Activated CD4-positive, alpha-beta T cell treated with anti-CD3 and anti-CD28 coated beads for 48 hours (primary cell): ENCODE results near the gene ZNHIT1.

Source experiments
- DNase-seq: peaks from one replicate; pipeline ENCODE4 v3.0.0-alpha.2; 2020

The ZNHIT1 gene

GRCh38 chr7:101220295-101220694 is 2.3 kb downstream of the ZNHIT1 start:
- no peak for DNase-seq

GRCh38 chr7:101222275-101222830 is 4.4 kb downstream of the ZNHIT1 start:
- no peak for DNase-seq

GRCh38 chr7:101223528-101223927 is 5.6 kb downstream of the ZNHIT1 start:
- DNase-seq = no peak

GRCh38 chr7:101225650-101226049 is 7.7 kb downstream of the ZNHIT1 start:
- no peak for DNase-seq

- DNase-seq = no peak
Observed at GRCh38 chr7:101226721-101227120, 8.8 kb downstream of the ZNHIT1 start.

- DNase-seq = no peak
Observed at GRCh38 chr7:101231644-101232043, 13.7 kb downstream of the ZNHIT1 start.

- no peak for DNase-seq
Observed at GRCh38 chr7:101232141-101232850, 14.3 kb downstream of the ZNHIT1 start.

- DNase-seq = no peak
Observed at GRCh38 chr7:101233907-101234547, 16.1 kb downstream of the ZNHIT1 start.

- no peak for DNase-seq
Observed at GRCh38 chr7:101234636-101235035, 16.7 kb downstream of the ZNHIT1 start.

GRCh38 chr7:101235050-101235449 is 17.1 kb downstream of the ZNHIT1 start:
- no peak for DNase-seq

GRCh38 chr7:101235522-101235921 is 17.6 kb downstream of the ZNHIT1 start:
- no peak for DNase-seq

GRCh38 chr7:101236292-101236835 is 18.4 kb downstream of the ZNHIT1 start:
- DNase-seq = no peak

- DNase-seq = no peak
Observed at GRCh38 chr7:101237206-101238067, 19.5 kb downstream of the ZNHIT1 start, which contains the start of gene CLDN15. Gene CLDN15, minus strand, starts transcription at chr7:101237802. Its CDS starts 221 bp downstream, at chr7:101237581.

GRCh38 chr7:101238226-101239182 is 20.5 kb downstream of the ZNHIT1 start:
- DNase-seq = no peak

- DNase-seq = no peak
Observed at GRCh38 chr7:101239191-101239950, 21.4 kb downstream of the ZNHIT1 start.

- no peak for DNase-seq
Observed at GRCh38 chr7:101239951-101240220, 21.9 kb downstream of the ZNHIT1 start.

- DNase-seq = no peak
Observed at GRCh38 chr7:101240226-101241014, 22.5 kb downstream of the ZNHIT1 start.

GRCh38 chr7:101241015-101241363 is 23.0 kb downstream of the ZNHIT1 start:
- DNase-seq = no peak

- DNase-seq = no peak
Observed at GRCh38 chr7:101241443-101242349, 23.7 kb downstream of the ZNHIT1 start.
